NCI-H2171 treated with DMSO at 0.1 percent for 48 hours (cell line): ENCODE data around the gene DCAF5.

ENCODE experiments used
- DNase-seq: peaks from one replicate; lab custom pipeline; 2025; lab: John Stamatoyannopoulos, UW

DCAF5 gene

GRCh38 chr14:69003626-69004025, 149.3 kb downstream of the DCAF5 start:
- no peak for DNase-seq

- no peak for DNase-seq
These were observed 150.8 kb downstream of the DCAF5 start for GRCh38 chr14:69002069-69002468.

DNA sequence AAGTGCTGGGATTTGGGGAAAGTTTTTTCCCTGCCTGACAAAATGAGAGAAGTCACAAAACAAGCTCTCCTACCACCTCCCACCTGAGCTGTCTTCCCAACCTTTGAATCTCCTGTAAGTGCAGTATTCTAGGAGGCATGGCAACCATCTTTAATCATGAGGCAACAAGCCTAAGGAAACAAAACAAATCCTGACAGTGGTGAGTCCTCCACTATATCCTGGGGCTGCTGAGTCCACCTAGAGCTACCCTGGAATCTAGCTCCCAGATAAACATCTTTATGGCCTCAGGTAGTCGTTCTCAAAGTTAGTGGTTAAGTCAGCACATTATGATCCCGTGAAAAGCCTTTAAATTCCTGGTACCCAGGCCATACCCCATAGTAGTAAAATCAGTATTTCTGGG, 151.5 kb downstream of the DCAF5 start:
- no peak for DNase-seq
